WTC11 (cell line): ENCODE data around the gene ATG9B.

Experiments
- ATF3 ChIP-seq: sonication (generic); formaldehyde crosslinking; conservative IDR thresholded peaks from 2 replicates; pipeline ENCODE4 v1.8.1; 2022; ENCODE audit warnings: mild to moderate bottlenecking, missing genetic modification reagents
- CTCF ChIP-seq: fragments of 200-600 bp; IDR thresholded peaks from 2 replicates; pipeline ENCODE4 v1.8.0; 2022; ENCODE audit warnings: antibody characterized with exemption
- NFYB ChIP-seq: sonication (generic); formaldehyde crosslinking; conservative IDR thresholded peaks from 2 replicates; pipeline ENCODE4 v1.8.0; 2022; ENCODE audit warnings: low read depth, missing genetic modification reagents

- no peak for TF ChIP-seq ATF3 (CRISPR knock-in tag)
- no peak for TF ChIP-seq CTCF
- no peak for TF ChIP-seq NFYB (CRISPR knock-in tag)
Observed at GRCh38 chr7:151007469-151007898, 16.8 kb downstream of the ATG9B start.
